Stimulated activated CD4-positive, alpha-beta T cell treated with anti-CD3 and anti-CD28 coated beads, TNF-alpha, amount 100 ng/mL, for 48 hours (primary cell): Measurements from ENCODE around the gene TTC21A.

Experiments
- DNase-seq, 3 donors: peaks; one replicate each; pipeline ENCODE4 v3.0.0-alpha.2; 2020; ENCODE audit warnings: low read depth in 3 of 3

TTC21A gene

GRCh38 chr3:39136533-39137434 lies 29.3 kb downstream of the TTC21A start:
- no peak for DNase-seq

DNA sequence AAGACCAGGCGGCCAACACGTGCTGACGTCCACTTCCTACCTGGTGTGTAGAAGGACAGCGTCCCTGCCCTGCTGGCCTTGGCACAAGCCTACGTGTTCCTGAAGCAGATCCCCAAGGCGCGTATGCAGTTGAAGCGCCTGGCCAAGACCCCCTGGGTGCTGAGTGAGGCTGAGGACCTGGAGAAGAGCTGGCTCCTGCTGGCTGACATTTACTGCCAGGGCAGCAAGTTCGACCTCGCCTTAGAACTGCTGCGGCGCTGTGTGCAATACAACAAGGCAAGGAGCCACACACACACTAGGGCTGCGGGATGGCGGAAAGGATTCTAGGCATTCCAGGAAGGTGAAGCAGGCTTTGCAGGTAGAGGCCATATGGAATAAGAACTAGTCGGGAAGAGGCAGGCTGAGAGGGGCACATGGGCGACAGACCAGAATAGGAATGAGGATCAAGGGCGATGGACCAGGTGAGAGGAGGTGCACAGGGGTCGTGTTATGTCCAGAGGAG lies 30.0 kb downstream of the TTC21A start:
- DNase-seq, result no peak

GRCh38 chr3:39137991-39138803 lies 30.7 kb downstream of the TTC21A start:
- no peak for DNase-seq

DNA sequence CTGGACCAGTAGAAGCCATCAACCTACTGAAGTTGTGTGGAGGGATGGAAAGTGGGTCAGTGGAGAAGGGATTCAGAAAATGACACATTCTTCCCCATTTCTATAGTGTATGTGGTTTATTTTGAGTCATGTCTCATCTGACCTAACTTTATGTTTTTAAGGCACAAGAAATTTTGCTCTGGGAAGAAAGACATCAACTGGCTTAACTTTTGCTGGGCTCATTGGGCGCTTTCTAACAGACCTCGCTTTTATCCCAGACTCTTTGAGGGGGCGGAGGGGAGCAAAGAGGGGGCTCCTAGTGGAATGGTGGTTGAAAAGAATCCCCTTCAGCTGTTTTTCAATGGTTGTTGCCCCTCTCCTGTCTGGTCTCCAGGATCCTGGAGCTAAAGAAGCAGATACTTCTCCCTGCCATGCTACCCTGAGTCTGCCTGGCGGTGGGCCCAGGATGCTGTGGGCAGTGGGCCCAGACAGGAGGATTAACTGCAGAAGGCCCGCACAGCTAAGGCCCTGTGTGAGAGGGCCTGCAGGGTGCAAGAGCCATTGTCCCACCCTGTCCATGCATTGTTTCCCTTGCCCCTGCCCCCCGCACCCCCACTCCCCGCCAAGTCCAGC lies 31.4 kb downstream of the TTC21A start:
- DNase-seq, result no peak

- no peak for DNase-seq
Measured at GRCh38 chr3:39139442-39139841, 32.0 kb downstream of the TTC21A start.

DNA sequence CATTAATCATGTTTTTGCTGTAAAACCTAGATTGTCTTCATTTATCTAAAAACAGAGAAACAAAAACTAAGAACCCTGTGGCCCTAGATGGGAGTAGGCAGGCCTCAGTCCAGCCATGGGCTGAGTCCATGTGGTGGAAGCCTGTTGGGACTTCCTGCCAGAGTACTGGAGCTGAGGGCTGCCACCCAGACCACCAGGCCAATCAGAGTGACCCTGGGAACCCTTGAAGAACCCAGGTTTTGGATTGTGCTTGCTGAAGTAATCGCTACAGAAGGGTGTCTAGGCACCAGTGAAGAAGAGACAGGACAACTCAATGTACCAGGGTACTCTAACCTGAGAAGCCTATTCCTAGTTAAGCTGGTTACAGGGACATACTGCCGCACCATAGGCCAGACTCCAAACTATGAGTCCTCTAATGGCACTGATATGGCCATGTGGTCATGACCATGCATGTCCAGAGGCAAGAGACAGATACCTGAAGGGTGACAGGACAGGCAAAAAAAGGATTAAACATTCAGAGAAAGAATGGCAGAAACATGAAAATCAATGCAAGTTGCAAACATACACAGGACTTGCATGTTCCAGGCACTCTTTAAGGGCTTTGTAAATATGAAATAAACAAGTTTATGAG lies 33.0 kb downstream of the TTC21A start:
- no peak for DNase-seq

DNA sequence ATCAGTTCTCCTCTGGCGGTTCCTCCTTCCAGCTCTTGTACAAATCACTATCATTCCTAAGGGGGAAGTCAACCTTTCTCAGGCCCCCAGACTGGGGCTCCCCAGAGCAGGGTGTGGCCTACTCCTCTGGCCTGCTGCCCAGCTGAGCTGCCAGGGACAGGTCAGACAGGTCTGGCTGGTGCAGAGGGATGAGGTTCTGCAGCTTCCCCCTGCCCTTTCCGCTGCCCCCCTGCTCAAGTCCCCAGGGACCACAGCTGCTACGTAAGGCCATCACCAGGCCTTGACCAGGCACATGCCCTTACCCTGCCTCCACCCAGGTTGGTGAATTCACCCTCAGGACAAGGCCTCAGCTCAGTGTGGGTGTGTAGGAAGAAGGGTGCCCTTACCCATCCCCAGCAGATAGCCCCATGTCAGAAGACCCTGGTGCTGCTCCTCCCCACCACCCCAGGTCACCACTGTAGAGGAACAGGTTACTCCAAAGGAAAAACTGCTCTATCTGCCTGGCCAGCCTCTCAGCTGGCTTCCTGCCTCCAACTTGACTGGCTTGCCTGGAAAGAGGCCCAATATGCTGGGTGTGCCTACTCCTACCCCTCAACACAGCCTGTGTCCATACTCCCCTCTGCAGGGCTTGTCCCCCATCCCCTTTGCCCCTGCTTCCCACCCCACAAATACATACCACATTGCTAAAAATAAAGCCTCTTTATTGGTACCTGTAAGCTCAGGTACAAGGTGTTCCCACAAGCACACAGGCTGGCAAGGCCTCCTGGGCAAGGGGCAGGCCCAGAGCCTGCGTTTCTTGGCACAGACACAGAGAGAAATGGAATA lies 33.9 kb downstream of the TTC21A start:
- DNase-seq, result no peak

DNA sequence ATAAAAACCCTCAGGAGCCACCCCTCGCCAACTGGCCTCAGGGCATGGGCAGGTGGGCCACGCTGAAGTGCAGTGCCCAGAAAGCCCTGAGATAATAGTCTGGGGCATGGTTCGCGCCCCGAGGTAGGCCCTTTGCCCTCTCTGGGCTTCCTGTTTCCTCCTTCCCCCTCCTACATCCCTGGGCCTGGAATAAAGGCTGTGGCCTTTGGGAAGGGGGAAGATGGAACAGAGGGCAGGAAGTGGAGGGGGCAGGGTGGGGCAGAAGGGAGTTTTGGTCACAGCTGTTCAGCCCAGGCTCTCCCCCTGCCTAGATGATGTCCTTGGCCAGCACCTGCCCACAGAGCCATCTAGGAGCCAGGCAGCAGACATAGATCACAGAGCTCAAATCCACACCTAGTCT lies 34.6 kb downstream of the TTC21A start:
- no peak for DNase-seq

GRCh38 chr3:39143051-39143885 lies 35.8 kb downstream of the TTC21A start:
- no peak for DNase-seq

DNA sequence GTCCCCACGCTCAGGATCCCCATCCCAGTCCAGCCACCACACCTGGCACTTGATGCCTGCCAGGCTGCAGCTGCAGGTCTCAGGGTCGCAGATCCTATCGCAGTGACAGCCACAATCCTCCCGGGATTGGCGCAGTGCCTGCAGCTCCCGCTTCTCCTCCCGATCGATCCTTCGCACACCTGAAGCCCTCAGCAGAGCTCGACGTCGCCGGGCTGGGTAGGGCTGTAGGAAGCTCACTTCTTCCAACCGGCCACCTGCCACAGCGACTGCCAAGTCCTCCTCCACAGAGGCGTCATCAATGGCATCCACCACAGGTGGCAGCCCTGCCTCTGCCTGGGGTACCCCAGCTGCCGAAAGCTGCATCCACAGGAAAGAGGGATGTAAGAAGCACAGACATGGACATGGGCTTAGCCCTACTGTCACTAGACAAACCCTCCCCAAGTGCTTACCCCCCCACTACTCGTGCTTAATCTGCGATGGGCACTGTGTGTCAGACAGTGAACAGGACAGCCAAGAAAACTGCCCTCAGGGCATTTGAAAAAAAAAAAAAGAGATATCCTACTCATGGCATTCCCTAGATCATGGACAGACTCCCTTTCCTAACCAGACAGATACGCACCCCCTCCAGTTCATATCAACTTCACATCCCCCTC lies 36.7 kb downstream of the TTC21A start:
- no peak for DNase-seq

- no peak for DNase-seq
Measured at GRCh38 chr3:39144748-39145380, 37.4 kb downstream of the TTC21A start.

- no peak for DNase-seq
Measured at GRCh38 chr3:39146083-39146501, 38.6 kb downstream of the TTC21A start.

GRCh38 chr3:39146611-39147591 lies 39.4 kb downstream of the TTC21A start:
- DNase-seq, result peak; percentile 60 to 71 (median 65)

GRCh38 chr3:39147711-39148434 lies 40.4 kb downstream of the TTC21A start:
- no peak for DNase-seq

DNA sequence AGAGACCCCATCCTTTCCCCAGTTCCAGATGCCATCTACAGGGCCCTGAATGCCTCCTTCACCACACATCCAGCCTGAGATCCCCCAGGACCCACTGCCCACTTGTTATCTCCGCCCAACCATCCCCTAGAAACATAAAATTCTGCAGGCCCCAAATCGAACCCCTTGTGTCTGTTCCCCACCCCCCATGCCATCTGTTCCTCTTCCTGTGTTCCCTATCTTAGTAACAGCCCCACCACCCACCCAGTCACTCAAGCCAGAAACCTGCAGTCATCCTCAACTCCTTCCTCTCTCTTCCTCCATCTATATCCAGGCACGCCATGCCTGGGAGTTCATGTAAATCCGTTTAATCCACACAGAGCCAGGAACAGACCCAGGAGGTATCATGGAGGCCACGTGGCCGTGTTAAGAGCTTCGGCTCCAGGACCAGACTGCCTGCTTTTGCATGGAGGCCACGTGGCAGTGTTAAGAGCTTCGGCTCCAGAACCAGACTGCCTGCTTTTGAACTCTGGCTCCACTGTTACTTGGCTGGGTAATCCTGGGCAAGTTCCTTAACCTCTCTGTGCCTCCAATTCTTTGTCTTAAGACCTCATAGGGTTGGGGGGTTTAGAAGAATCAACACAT lies 41.1 kb downstream of the TTC21A start:
- no peak for DNase-seq

- DNase-seq, result no peak
Measured at GRCh38 chr3:39149059-39149455, 41.6 kb downstream of the TTC21A start.
